HG03378 (cell line): ENCODE measurements around the gene ABCB1.
A peak's percentile ranks its signal among the peaks of the same experiment; 100 is the strongest.

Source experiments
- ATAC-seq: cut with Tn5 transposase; IDR thresholded peaks from one replicate; pipeline ENCODE4 v1.9.1; 2021; ENCODE audit warnings: mild to moderate bottlenecking, moderate library complexity; ENCODE audit not compliant: unreplicated experiment

ABCB1 gene

GRCh38 chr7:87517136-87517815 lies 83.4 kb downstream of the ABCB1 start:
- no peak for ATAC-seq

- ATAC-seq = no peak
Observed at GRCh38 chr7:87513735-87514335, 86.8 kb downstream of the ABCB1 start.

DNA sequence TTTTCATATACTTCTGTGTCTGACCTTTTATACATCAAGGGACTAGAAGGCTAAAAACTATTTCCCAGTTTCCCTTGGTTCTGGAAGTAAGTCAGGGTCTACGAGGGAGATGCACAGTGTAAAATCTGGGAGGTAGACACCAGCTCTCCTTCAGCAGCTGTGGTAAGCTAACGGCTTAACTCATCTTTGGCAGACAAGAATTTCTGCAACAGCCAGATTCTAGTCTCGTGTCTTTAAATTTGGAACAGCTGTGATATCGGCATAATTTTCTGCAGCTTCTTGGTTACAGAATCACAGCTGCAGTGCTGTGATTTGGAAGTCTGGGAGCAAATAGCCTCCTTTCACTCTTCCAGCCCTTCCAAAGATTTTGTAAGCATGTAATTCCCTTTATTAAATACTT lies 87.8 kb downstream of the ABCB1 start:
- no peak for ATAC-seq

DNA sequence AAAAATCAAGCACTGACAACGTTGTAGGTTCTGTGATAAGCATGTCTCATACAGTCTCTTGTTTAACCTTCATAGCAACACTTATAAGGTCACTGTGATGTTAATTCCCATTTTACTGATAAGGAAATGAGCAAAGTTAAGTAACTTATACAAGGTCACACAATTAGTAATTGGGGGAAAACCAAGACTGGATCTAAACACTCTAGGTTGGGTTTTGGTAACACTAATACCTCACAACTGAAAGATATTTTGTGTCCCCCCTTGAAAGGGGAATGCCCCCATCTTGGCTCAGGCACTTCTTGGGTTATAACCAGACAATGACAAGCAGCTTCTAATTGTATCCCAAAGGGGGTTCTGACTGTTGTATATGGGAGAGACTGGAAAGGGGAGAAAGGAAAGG lies 89.2 kb downstream of the ABCB1 start:
- ATAC-seq = no peak

- no peak for ATAC-seq
Observed at GRCh38 chr7:87510411-87510875, 90.2 kb downstream of the ABCB1 start.

DNA sequence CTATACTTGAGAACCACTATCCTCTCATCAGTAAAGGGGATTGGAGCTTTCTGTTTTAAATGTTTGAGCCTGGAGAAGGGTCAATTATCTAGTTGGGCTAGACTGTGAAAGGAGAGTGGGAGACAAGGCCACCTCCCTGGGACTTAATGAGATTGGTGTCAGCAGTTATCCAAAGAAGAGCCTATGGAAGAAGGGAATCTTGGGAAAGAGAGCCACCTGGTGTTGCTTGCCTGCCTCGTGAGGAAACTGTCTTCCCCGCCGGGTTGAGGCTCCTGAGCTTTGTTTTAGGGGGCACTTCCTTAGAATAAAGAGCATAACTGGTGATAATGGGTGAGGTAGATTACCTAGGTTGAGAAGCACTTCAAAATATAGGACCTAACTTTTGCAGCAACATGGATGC lies 93.2 kb downstream of the ABCB1 start:
- ATAC-seq = no peak

- peak; percentile 24 for ATAC-seq
Observed at GRCh38 chr7:87506246-87507180, 94.2 kb downstream of the ABCB1 start.

- peak; percentile 37 for ATAC-seq
Observed at GRCh38 chr7:87505557-87506245, 95.0 kb downstream of the ABCB1 start.

DNA sequence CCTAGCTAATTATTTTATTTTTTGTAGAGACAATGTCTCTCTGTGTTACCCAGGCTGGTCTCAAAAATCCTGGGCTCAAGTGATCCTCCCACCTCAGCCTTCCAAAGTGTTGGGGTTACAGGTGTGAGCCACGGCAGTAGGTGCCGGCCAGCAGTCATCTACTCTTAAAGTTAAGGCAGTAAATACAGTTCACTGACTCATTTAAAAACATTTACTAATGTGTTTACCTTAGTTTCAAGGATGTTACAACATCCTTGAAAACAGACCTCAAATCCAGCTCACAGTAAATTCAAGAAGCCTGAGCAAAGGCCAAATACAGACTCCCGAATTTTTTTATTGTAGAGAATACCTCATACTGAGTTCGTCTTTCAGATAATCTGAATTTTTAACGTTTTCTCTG lies 95.6 kb downstream of the ABCB1 start:
- ATAC-seq = no peak

GRCh38 chr7:87499494-87499893 lies 101.2 kb downstream of the ABCB1 start:
- ATAC-seq = no peak

- no peak for ATAC-seq
Observed at GRCh38 chr7:87498893-87499292, 101.8 kb downstream of the ABCB1 start.

DNA sequence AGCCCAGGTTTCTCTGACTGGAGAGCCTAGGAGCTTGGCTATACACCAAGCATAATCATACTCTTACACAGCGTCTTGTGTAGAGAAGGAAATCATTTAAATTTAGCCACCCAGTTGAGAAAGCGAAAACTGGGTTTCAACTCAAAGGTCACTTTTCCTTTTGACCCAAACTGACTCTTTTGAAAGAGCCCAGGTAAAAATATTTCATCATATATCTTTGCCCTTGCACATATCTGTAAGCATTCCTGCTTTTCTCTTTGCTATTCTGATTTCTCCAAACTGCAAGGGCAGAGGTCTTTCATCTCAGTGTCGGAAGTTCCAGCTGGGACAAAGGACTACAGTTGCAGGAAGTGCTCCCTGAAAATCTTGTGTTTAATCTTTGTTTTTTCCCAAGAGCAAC lies 103.2 kb downstream of the ABCB1 start:
- no peak for ATAC-seq

DNA sequence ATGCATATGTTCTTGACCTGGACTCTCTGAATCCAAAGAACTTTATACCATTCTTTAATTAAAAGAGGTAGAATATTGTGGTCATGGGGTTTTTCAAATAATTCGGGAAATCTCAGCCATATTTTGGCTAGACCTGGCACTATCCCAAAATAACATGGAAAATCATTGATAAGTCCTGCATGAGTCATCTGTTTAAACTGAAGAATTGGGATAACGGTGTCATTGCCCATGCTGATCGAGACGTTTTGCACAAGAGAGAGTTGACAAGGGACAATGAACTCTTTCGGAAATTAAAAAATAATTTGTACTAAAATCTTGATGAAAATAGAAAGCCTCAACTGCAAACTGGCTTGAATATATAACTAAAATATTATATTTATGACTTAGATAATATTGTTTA lies 105.3 kb downstream of the ABCB1 start:
- ATAC-seq = no peak

- ATAC-seq = no peak
Observed at GRCh38 chr7:87494454-87494853, 106.2 kb downstream of the ABCB1 start.

DNA sequence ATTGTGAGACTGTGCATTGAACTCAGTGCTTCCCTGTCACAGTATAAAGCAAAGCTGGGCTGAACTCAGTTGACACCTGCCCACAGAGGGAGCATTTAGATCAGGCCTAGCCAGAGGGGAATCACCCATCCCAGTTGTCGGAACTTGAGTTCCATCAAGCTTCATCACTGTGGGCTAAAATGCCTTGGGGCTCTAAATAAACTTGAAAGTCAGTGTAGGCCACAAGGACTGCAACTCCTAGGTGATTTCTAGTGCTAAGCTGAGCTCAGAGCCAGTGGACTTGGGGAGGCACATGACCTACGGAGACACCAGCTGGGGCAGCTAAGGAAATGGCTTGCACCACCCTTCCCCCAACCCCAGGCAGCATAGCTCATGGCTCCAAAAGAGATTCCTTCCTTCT lies 117.6 kb downstream of the ABCB1 start:
- ATAC-seq = no peak

GRCh38 chr7:87482115-87482514 lies 118.6 kb downstream of the ABCB1 start:
- ATAC-seq = no peak

GRCh38 chr7:87480386-87480785 lies 120.3 kb downstream of the ABCB1 start:
- no peak for ATAC-seq

- no peak for ATAC-seq
Observed at GRCh38 chr7:87479951-87480350, 120.7 kb downstream of the ABCB1 start.

DNA sequence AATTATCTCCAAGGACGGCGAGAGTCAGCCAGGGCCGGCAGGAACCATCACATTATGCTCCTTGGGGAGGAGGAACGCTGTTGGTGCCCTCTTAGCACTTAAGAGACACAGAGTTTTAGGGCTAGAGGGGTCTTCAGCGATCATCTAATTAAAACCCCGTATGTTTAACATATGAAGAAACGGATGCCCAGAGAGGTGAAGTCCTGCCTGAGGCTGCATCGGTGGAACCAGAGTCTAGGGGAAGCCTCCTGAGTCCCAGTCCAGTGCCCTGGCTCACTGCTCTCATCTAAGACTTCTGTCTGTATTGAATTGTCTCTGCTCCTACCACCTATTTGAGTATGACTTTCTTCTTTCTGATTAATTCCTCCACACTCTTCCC lies 124.5 kb downstream of the ABCB1 start:
- no peak for ATAC-seq

DNA sequence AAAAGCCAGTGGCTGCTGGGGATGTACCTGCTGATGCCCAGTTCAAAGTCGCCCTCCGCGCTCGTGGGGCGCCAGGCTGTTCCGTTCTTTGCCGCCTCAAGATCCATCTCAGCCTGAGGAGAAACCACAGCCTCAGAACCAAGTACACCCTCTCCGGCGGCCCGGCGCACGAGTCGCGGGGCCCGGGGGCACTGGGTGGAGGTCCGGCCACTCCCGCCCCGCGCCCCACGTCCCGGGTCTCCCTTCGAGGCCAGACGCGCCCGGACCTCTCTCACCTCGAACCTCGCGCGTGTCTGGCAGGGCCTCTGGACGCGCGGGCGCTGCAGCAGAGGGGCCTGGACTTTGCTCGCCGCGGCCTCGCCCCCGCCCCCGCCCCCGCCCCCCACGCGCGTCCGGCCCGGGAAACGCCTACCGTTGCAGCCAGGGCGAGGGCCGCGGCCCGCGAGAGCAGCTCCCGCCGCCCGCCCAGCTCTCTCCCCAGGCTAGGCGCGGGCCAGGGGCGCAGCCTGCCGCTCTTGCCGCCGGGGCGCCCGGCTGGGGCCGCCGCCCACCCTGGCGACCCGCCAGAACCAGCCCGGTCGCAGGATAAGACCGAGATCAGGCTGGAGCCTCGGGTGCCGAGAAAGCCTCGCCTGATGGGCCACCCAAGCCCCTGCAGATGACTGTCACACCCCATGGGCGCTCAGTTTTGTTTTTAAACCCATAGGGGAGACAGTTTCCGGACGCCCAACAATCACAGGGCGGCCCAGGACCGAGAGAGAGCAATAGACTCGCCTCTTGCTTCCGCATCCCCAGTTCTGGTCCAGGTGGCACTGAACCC lies 125.1 kb downstream of the ABCB1 start, which contains the start of gene ABCB4:
Gene ABCB4 (minus strand): TSS at position 322 of the 820 bp plus-strand sequence. CDS start 215 bp downstream, at position 107.
- ATAC-seq = peak; percentile 5
